A549 treated with ZK216348 at 1 μM for 4 hours (cell line): ENCODE data around the gene APOF. TPM values are rescaled to one million over a fixed set of nuclear protein-coding genes. Genes with fewer than 3 reads are reported as not detected.

ENCODE experiments used
- total RNA-seq: library from RNA; stranded (reverse); fragments of 200-300 nt; extraction: Qiagen RNA extraction; gene quantifications from 5 replicates; pipeline ENCODE4 v1.2.3, GENCODE V29; 2022; ENCODE audit warnings: low read depth

APOF gene
- total RNA-seq, result not detected in 5 replicates

GRCh38 chr12:56362130-56363059 is at the start of gene APOF:
Gene APOF, minus strand, starts transcription at chr12:56362857. Its CDS starts 112 bp downstream, at chr12:56362745.

GRCh38 chr12:56359851-56360767 is 2.5 kb downstream of the APOF start, which contains the start of gene STAT2:
Gene STAT2, minus strand, starts transcription at chr12:56360107. Its CDS starts 3,536 bp downstream, at chr12:56356571.

GRCh38 chr12:56338308-56339157 is 24.1 kb downstream of the APOF start, which contains the start of gene IL23A:
Gene IL23A, plus strand, starts transcription at chr12:56338884. Its CDS starts 161 bp downstream, at chr12:56339045.

GRCh38 chr12:56333679-56334489 is 28.8 kb downstream of the APOF start, which contains the start of gene PAN2:
Gene PAN2, minus strand, starts transcription at chr12:56334000. Its CDS starts 906 bp downstream, at chr12:56333094.

GRCh38 chr12:56315622-56316473 is 46.8 kb downstream of the APOF start, which contains the start of gene CNPY2:
Gene CNPY2, minus strand, starts transcription at chr12:56315988. Its CDS starts 771 bp downstream, at chr12:56315217.

Other genes with a start within 250 kb of the APOF start
- 5,330 to 6,068 TPM (median 5,698 TPM) in 5 replicates for gene RPL41, start 246.2 kb downstream of the APOF start, total RNA-seq
- gene ZC3H10, start 244.6 kb downstream of the APOF start, total RNA-seq, result 1.9 to 4.3 TPM (median 3.3 TPM) in 5 replicates
- 50.9 to 78.2 TPM (median 70.6 TPM) in 5 replicates for gene ESYT1, start 234.6 kb downstream of the APOF start, total RNA-seq
- 70.2 to 85.1 TPM (median 77.2 TPM) in 5 replicates for gene MYL6B, start 210.3 kb downstream of the APOF start, total RNA-seq
- gene MYL6, start 204.5 kb downstream of the APOF start, total RNA-seq, result 2,092 to 3,261 TPM (median 2,304 TPM) in 5 replicates
- 27.7 to 41.8 TPM (median 41.3 TPM) in 5 replicates for gene SMARCC2, start 173.4 kb downstream of the APOF start, total RNA-seq
- gene RNF41, start 140.9 kb downstream of the APOF start, total RNA-seq, result 22.5 to 29.2 TPM (median 24.2 TPM) in 5 replicates
- gene NABP2, start 138.5 kb downstream of the APOF start, total RNA-seq, result 58.8 to 64.0 TPM (median 61.2 TPM) in 5 replicates
- gene SLC39A5, start 132.8 kb downstream of the APOF start, total RNA-seq, result 0.21 TPM in 1 of 5 replicates, not detected in the others
- 30.3 to 53.2 TPM (median 47.3 TPM) in 5 replicates for gene ANKRD52, start 104.5 kb downstream of the APOF start, total RNA-seq
- gene COQ10A, start 95.9 kb downstream of the APOF start, total RNA-seq, result 16.1 to 18.7 TPM (median 17.7 TPM) in 5 replicates
- gene CS, start 62.5 kb downstream of the APOF start, total RNA-seq, result 154 to 178 TPM (median 157 TPM) in 5 replicates
- gene CNPY2, start 46.9 kb downstream of the APOF start, total RNA-seq, result 128 to 145 TPM (median 143 TPM) in 5 replicates
- 10.7 to 20.5 TPM (median 16.5 TPM) in 5 replicates for gene PAN2, start 28.9 kb downstream of the APOF start, total RNA-seq
- 0.31 to 0.70 TPM (median 0.46 TPM) in 5 replicates for gene IL23A, start 24.0 kb downstream of the APOF start, total RNA-seq
- gene STAT2, start 2.8 kb downstream of the APOF start, total RNA-seq, result 11.3 to 15.1 TPM (median 12.0 TPM) in 5 replicates
- gene TIMELESS, start 86.6 kb upstream of the APOF start, total RNA-seq, result 31.9 to 39.8 TPM (median 38.2 TPM) in 5 replicates
- gene MIP, start 91.8 kb upstream of the APOF start, total RNA-seq, result not detected in 5 replicates
- 1.5 to 2.0 TPM (median 1.9 TPM) in 5 replicates for gene SPRYD4, start 105.7 kb upstream of the APOF start, total RNA-seq
- 0.12 to 1.5 TPM (median 0.27 TPM) in 3 of 5 replicates, not detected in the others for gene GLS2, start 125.3 kb upstream of the APOF start, total RNA-seq
- 8.0 to 16.8 TPM (median 14.3 TPM) in 5 replicates for gene RBMS2, start 159.0 kb upstream of the APOF start, total RNA-seq